GM21723 (cell line): ENCODE measurements around the gene FEM1C.
"Not testable (repeated sequence)": the region's sequence is repeated elsewhere in the genome, so short reads cannot be mapped to it uniquely, and the experiment has no call there.

ENCODE experiments used
- ATAC-seq: cut with Tn5 transposase; IDR thresholded peaks from one replicate; pipeline ENCODE4 v1.9.1; 2021; ENCODE audit warnings: mild to moderate bottlenecking, moderate library complexity; ENCODE audit not compliant: unreplicated experiment

FEM1C gene

GRCh38 chr5:115480271-115480670 is 64.3 kb downstream of the FEM1C start:
- ATAC-seq, result no peak

- ATAC-seq, result not testable (repeated sequence)
These were observed 65.3 kb downstream of the FEM1C start for GRCh38 chr5:115479166-115479873.

DNA sequence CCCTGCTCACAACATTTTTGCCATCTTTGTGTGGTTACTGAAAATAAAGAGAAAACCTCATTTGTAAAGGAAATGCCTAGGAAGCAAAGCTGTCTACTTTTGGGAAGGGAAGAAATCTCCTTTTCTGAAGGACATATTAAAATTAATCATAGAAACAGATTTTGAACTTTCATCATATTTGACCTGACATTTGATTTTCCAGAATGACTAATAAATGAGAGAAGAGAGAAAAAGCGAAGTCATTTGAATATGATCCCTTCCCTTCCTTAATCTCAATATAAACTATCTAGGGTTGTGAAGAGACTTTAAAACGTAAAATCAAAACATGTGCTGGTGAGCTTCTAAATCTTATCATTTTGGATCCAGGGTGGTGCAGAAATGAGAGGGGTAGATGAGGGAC is 66.3 kb downstream of the FEM1C start:
- ATAC-seq, result no peak

DNA sequence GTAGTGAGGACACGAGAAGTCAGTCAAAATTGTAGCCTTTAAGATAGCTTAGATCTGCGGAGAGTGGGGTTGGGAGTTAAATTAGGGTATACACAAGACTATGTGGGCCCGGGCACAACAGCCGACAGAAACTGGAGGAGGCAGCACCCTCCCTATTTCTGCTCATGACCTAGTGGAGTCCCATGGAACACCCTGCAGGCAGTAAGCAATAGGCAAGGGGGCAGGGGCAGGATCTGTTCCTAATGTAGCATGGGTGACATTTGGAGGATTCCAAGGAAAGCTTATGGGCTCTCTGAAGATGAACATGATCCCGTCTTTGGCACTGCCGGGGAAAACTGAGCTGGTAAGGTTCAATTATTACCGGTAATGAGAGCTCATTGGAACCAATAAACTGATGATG is 67.0 kb downstream of the FEM1C start:
- ATAC-seq, result no peak

DNA sequence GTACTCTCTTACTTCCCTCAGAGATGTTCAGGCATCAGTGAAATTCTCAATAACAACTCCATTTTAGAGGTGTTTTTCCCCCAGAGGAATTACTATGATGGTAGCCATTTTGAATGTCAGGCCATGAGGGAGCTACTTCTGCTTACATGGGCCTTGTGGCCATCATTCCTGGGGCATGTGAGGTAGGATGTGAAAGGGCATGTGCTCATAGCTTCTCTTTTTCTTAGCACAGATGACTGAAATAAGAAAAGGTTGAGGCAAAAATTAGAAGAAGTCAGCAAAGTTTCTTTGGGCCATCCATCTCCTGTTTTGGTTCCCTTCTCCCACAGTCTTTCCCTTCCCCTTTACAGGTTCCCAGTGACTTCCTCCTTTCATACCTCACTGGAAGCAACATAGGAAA is 68.8 kb downstream of the FEM1C start:
- no peak for ATAC-seq

DNA sequence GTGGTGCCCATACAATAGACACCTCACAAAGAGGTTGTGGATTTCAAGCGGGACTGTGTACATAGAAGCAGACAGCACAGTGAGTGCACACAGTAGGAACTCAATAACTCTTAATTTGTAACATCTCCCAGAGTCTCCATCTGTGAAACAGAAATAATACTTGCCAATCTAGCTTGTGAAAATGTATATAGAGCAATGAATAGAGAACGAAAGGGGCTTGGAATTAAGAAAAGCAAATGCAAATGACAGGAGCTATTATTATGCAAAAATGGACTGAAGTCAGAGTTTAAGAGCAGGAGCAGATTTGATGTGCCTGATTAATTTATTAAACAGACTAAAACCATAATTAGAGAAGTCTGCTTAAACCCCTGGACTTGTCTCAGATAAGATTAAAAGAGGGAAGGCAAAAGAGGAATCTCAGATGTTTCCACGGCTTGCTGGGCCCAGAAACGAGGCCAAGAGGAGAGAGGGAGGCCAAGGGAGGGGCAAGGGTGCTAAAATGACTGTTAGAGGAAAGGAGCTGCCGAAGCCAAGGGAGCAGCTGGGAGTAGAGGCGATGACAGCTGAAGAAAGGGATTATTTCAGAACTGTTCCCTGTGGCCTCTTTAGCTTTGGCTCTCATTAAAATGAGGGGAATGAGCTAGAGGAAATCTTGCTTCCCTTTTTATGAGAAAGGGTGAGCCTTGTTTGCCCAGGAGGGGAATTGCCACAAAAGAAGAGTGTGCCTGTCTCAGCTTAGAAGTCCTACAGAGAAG is 72.1 kb downstream of the FEM1C start:
- no peak for ATAC-seq

- ATAC-seq, result no peak
These were observed 73.1 kb downstream of the FEM1C start for GRCh38 chr5:115471345-115472063.

DNA sequence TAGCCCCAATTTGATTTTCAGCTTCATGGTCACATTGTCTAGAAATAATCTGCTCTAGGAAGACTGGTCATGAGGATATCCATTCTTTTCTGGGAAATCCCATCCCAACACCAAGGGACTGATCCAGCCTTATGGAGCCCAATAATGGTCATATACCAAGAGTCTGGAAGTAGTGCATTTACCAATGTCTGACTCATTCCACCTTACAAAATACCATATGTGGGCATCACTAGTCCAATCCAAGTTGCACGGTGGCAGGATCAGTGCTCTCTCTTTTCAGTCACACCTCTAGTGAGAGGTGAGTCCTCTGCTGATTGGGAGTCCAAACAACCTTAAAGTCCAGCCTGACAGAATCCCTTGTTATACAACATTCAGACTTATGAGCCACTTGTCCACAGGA is 73.7 kb downstream of the FEM1C start:
- no peak for ATAC-seq
